CD4-positive, alpha-beta T cell treated with Interleukin-6 for 4 hours (primary cell): Measurements from ENCODE around the gene COL5A3.
"Not testable (repeated sequence)": the region's sequence is repeated elsewhere in the genome, so short reads cannot be mapped to it uniquely, and the experiment has no call there.

Experiments
- DNase-seq: peaks from one replicate; pipeline ENCODE4 v3.0.0-alpha.2; 2020; ENCODE audit warnings: mixed read lengths

COL5A3 gene

GRCh38 chr19:9970481-9970880 is 39.8 kb downstream of the COL5A3 start:
- no peak for DNase-seq

- DNase-seq, result no peak
Measured at GRCh38 chr19:9969688-9969975, 40.7 kb downstream of the COL5A3 start.

- no peak for DNase-seq
Measured at GRCh38 chr19:9968820-9969687, 41.2 kb downstream of the COL5A3 start.

GRCh38 chr19:9967326-9967725 is 43.0 kb downstream of the COL5A3 start:
- no peak for DNase-seq

- DNase-seq, result no peak
Measured at GRCh38 chr19:9966448-9966847, 43.9 kb downstream of the COL5A3 start.

- DNase-seq, result no peak
Measured at GRCh38 chr19:9966024-9966423, 44.3 kb downstream of the COL5A3 start.

- no peak for DNase-seq
Measured at GRCh38 chr19:9962623-9963290, 47.5 kb downstream of the COL5A3 start.

- no peak for DNase-seq
Measured at GRCh38 chr19:9961103-9961502, 49.2 kb downstream of the COL5A3 start.

GRCh38 chr19:9958379-9958821 is 51.9 kb downstream of the COL5A3 start:
- DNase-seq, result no peak

- DNase-seq, result no peak
Measured at GRCh38 chr19:9956956-9957355, 53.3 kb downstream of the COL5A3 start.

GRCh38 chr19:9953802-9954542 is 56.3 kb downstream of the COL5A3 start:
- no peak for DNase-seq

- no peak for DNase-seq
Measured at GRCh38 chr19:9952276-9952675, 58.0 kb downstream of the COL5A3 start.

GRCh38 chr19:9947441-9947840 is 62.9 kb downstream of the COL5A3 start:
- DNase-seq, result no peak

GRCh38 chr19:9946528-9947125 is 63.7 kb downstream of the COL5A3 start:
- not testable (repeated sequence) for DNase-seq

GRCh38 chr19:9945319-9945966 is 64.9 kb downstream of the COL5A3 start:
- DNase-seq, result no peak

- no peak for DNase-seq
Measured at GRCh38 chr19:9943744-9944143, 66.6 kb downstream of the COL5A3 start.

GRCh38 chr19:9941671-9942070 is 68.6 kb downstream of the COL5A3 start:
- DNase-seq, result no peak

- no peak for DNase-seq
Measured at GRCh38 chr19:9941231-9941630, 69.1 kb downstream of the COL5A3 start.

- DNase-seq, result no peak
Measured at GRCh38 chr19:9940778-9941177, 69.5 kb downstream of the COL5A3 start.

GRCh38 chr19:9939301-9939913 is 70.9 kb downstream of the COL5A3 start:
- DNase-seq, result no peak

GRCh38 chr19:9937001-9937411 is 73.3 kb downstream of the COL5A3 start:
- DNase-seq, result no peak

- DNase-seq, result peak; percentile 51
Measured at GRCh38 chr19:9936326-9937000, 73.8 kb downstream of the COL5A3 start, which contains the start of gene OLFM2. OLFM2 (minus strand) TSS chr19:9936515; CDS start chr19:9936366, 149 bp downstream.
